MCF 10A (cell line): ENCODE results near the gene VCX2. TPM values are rescaled to one million over a fixed set of nuclear protein-coding genes. Genes with fewer than 3 reads are reported as not detected.
"Not testable (repeated sequence)": the region's sequence is repeated elsewhere in the genome, so short reads cannot be mapped to it uniquely, and the experiment has no call there.

ENCODE experiments used
- BruUV-seq: library from RNA; stranded (reverse); fragments of 400-500 nt; replicated peaks from 2 replicates; lab custom pipeline; 2021; lab: Mats Ljungman, UMichigan
- CTCF ChIA-PET: fragments of 300-600 bp; sonication (Branson Sonifier 250); formaldehyde crosslinking; extraction: SDS; loops from one replicate; lab custom pipeline; 2021; ENCODE audit warnings: antibody characterized with exemption, inconsistent platforms; lab: Yijun Ruan, JAX
- POLR2A ChIA-PET: fragments of 300-600, 350-650 bp; sonication (Branson Sonifier 250); formaldehyde crosslinking; extraction: SDS; loops from one replicate; lab custom pipeline; 2020; ENCODE audit warnings: antibody characterized with exemption, inconsistent platforms; lab: Yijun Ruan, JAX
- DNase-seq: peaks from one replicate; pipeline ENCODE4 v3.0.0-alpha.2; 2018; ENCODE audit not compliant: unreplicated experiment
- H3K27ac Mint-ChIP-seq: one replicate; pipeline ENCODE4 v1.8.0; 2022; ENCODE audit warnings: mild to moderate bottlenecking, low read depth, mixed read lengths; ENCODE audit not compliant: unreplicated experiment
- H3K27me3 Mint-ChIP-seq: one replicate; pipeline ENCODE4 v1.8.0; 2022; ENCODE audit warnings: mixed read lengths; ENCODE audit not compliant: insufficient read depth, unreplicated experiment
- H3K36me3 Mint-ChIP-seq: one replicate; pipeline ENCODE4 v1.8.0; 2022; ENCODE audit warnings: mild to moderate bottlenecking, moderate library complexity, mixed read lengths; ENCODE audit not compliant: insufficient read depth, unreplicated experiment
- H3K4me1 Mint-ChIP-seq: one replicate; pipeline ENCODE4 v1.8.0; 2022; ENCODE audit warnings: mixed read lengths; ENCODE audit not compliant: insufficient read depth, unreplicated experiment
- H3K4me3 Mint-ChIP-seq: one replicate; pipeline ENCODE4 v1.8.0; 2022; ENCODE audit warnings: mild to moderate bottlenecking, moderate library complexity, mixed read lengths; ENCODE audit not compliant: unreplicated experiment
- H3K9me3 Mint-ChIP-seq: one replicate; pipeline ENCODE4 v1.8.0; 2022; ENCODE audit warnings: mixed read lengths; ENCODE audit not compliant: unreplicated experiment
- intact Hi-C: fragments of 100-400 bp; cut with micrococcal nuclease; formaldehyde crosslinking; loops from 2 replicates; pipeline ENCODE4 v1.14.1; 2022
- microRNA-seq: library from miRNA; unstranded; fragments of <30 nt; microRNA quantifications from one replicate; pipeline ENCODE4 v1.2.0, GENCODE V29; 2022
- total RNA-seq: library from RNA; stranded (reverse); gene quantifications from 2 replicates; pipeline ENCODE4 v1.2.3, GENCODE V29; 2022
- TF ChIP-seq, protein P1 (sequence below): fragments of 200-600 bp; IDR thresholded peaks from one replicate; pipeline ENCODE4 v1.8.0; 2022; ENCODE audit warnings: antibody characterized with exemption, mild to moderate bottlenecking; ENCODE audit not compliant: unreplicated experiment

VCX2 gene
- total RNA-seq, 1 experiment from 2014 or later, result not detected

DNA sequence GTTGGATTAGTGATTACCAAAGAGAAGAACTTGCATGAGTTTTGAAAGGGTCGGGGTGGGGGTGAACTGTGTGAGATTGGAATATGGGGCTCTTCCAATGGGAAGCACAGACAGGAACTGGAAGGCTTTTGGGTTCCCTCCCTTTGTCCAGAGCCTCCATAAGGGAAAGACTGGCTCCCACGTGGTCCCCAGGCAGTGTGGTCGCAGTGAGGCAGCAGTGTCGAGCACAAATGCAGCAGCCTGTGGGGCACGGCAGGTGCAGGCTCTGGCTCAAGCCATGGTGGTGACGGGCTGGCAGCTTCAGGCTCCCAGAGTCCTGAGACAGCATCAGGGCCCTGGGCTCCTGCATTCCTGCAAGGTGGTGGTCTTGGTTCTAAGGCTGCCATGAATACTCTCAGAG is 45.5 kb downstream of the VCX2 start:
- POLR2A ChIA-PET, result no interaction called here
- no peak overlapping the region for H3K4me3 Mint-ChIP-seq
- TF ChIP-seq, protein P1, sequence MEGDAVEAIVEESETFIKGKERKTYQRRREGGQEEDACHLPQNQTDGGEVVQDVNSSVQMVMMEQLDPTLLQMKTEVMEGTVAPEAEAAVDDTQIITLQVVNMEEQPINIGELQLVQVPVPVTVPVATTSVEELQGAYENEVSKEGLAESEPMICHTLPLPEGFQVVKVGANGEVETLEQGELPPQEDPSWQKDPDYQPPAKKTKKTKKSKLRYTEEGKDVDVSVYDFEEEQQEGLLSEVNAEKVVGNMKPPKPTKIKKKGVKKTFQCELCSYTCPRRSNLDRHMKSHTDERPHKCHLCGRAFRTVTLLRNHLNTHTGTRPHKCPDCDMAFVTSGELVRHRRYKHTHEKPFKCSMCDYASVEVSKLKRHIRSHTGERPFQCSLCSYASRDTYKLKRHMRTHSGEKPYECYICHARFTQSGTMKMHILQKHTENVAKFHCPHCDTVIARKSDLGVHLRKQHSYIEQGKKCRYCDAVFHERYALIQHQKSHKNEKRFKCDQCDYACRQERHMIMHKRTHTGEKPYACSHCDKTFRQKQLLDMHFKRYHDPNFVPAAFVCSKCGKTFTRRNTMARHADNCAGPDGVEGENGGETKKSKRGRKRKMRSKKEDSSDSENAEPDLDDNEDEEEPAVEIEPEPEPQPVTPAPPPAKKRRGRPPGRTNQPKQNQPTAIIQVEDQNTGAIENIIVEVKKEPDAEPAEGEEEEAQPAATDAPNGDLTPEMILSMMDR, result no peak

DNA sequence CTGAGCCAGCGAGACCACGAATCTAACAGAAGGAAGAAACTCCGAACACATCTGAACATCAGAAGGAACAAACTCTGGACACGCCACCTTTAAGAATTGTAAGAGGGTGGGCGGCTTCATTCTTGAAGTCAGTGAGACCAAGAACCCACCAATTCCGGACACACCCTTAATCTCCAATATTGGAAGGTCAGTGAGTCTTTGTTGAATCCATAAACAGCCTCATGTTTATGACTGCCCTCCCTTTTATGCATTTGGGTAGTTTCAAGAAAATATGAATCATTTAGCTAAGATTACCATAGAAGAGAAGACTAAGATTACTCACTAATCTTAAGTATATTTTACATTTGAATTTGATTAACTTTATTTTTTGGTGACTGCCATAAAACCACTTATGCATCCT is 48.5 kb downstream of the VCX2 start:
- intact Hi-C loops, result no loop called here
- ChIA-PET POLR2A (no interaction called here), CTCF (no interaction called here)
- Mint-ChIP-seq H3K4me3 (no peak overlapping the region), H3K27me3 (no peaks in the 10 kb centered on the region), H3K36me3 (no peaks in the 10 kb centered on the region), H3K4me1 (no peaks in the 10 kb centered on the region), H3K9me3 (peaks cover 11% of the 10 kb centered on the region), H3K27ac (no peak overlapping the region)
- TF ChIP-seq, protein P1, result no peak
- no peak for DNase-seq
- no TSS peak for BruUV-seq

More for the DNA sequence above, 45.5 kb downstream of the VCX2 start:
- Mint-ChIP-seq H3K27ac (no peak overlapping the region), H3K9me3 (no peaks in the 10 kb centered on the region), H3K27me3 (no peaks in the 10 kb centered on the region), H3K4me1 (no peaks in the 10 kb centered on the region), H3K36me3 (peaks cover 5% of the 10 kb centered on the region)
- intact Hi-C loops, result no loop called here
- CTCF ChIA-PET, result no interaction called here
- no peak for DNase-seq
- no TSS peak for BruUV-seq

DNA sequence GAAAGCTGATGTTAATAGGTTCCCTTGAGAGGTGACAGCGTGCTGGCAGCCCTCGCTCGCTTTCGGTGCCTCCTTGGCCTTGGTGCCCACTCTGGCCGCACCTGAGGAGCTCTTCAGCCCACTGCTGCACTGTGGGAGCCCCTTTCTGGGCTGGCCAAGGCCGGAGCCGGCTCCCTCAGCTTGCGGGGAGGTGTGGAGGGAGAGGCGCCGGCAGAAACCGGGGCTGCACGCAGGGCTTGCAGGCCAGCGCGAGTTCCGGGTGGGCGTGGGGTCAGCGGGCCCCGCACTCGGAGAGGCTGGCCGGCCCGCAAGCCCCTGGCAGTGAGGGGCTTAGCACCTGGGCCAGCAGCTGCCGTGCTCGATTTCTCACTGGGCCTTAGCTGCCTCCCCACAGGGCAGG is 49.7 kb downstream of the VCX2 start:
- DNase-seq, H3K36me3 Mint-ChIP-seq, intact Hi-C loops, H3K4me1 Mint-ChIP-seq, H3K27me3 Mint-ChIP-seq, BruUV-seq, H3K27ac Mint-ChIP-seq, POLR2A ChIA-PET, H3K4me3 Mint-ChIP-seq: not testable (repeated sequence)
- H3K9me3 Mint-ChIP-seq, result peaks cover 11% of the 10 kb centered on the region
- CTCF ChIA-PET, result interaction anchor here (0.6 kb wide), 1 partner anchor 469 kb away, joined by 3 read pairs; no protein-coding TSS in a partner anchor

Small RNA genes within 50 kb of the gene (microRNA-seq; reads per million reads assigned to microRNA genes)
- 26.8 reads per million, percentile 62 among the genes with 10 or more reads in this experiment for gene MIR651

Other genes with a start within 250 kb of the VCX2 start
- 45.1 and 47.4 TPM in 2 replicates for gene PNPLA4, start 243.9 kb downstream of the VCX2 start, total RNA-seq